GM12892 (cell line): ENCODE data around the gene ADAMTSL2.

Source experiments
- POLR2A ChIP-seq: IDR thresholded peaks from 2 replicates; pipeline ENCODE4 v1.6.1; 2011; ENCODE audit warnings: low read depth, low read length, control low read depth
- POLR2AphosphoS5 ChIP-seq: IDR thresholded peaks from 2 replicates; pipeline ENCODE4 v1.6.1; 2011; ENCODE audit warnings: low read depth, low read length, control low read depth

GRCh38 chr9:133566382-133566781, 31.9 kb downstream of the ADAMTSL2 start:
- no peak for TF ChIP-seq POLR2A
- no peak for TF ChIP-seq POLR2AphosphoS5
